Erythroblast (primary cell): ENCODE data around the gene MYOM3.

ENCODE experiments used
- GATA1 ChIP-seq: IDR thresholded peaks from 2 replicates; pipeline ENCODE4 v1.6.1; 2011; ENCODE audit warnings: low read depth, mild to moderate bottlenecking, control low read depth, low read length, moderate library complexity
- POLR2A ChIP-seq: IDR thresholded peaks from 2 replicates; pipeline ENCODE4 v1.6.1; 2011; ENCODE audit warnings: mild to moderate bottlenecking, low read length

DNA sequence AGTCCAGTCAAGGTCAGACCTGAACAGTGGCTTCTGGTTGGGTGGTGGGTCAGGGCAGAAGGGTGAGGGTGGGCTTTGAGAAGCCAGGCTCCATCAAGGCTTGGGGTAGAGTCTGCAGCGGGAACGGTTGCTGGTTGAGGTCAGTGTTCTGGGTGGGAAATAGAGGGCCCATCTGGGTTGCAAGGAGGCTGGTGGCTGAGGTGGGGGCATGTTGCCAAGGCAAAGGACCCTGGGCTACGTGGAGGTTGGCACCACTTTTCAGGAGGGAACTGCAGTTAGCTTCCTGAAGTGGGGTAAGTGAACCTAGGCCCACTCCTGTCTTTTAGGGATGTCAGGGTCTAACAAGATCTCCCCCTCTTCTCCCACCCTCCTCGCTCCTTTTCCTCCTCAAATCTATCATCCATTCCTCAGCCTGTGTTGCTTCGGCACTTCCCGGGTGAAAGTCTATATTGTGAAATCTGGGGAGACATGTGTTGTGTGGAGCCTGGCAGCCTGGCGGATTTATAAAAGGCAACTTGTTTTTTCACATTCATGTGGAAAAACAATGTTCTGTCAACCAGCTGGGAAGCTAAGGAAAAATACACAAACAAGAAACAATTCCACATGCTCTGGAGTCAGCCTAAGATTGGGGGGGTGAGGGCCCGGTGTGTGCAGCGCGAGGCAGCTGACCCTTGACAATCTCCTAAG, 29.5 kb upstream of the MYOM3 start:
- no peak for TF ChIP-seq POLR2A
- no peak for TF ChIP-seq GATA1
